ENCODE results near the gene RBMX.

- TF ChIP-seq, protein P1, sequence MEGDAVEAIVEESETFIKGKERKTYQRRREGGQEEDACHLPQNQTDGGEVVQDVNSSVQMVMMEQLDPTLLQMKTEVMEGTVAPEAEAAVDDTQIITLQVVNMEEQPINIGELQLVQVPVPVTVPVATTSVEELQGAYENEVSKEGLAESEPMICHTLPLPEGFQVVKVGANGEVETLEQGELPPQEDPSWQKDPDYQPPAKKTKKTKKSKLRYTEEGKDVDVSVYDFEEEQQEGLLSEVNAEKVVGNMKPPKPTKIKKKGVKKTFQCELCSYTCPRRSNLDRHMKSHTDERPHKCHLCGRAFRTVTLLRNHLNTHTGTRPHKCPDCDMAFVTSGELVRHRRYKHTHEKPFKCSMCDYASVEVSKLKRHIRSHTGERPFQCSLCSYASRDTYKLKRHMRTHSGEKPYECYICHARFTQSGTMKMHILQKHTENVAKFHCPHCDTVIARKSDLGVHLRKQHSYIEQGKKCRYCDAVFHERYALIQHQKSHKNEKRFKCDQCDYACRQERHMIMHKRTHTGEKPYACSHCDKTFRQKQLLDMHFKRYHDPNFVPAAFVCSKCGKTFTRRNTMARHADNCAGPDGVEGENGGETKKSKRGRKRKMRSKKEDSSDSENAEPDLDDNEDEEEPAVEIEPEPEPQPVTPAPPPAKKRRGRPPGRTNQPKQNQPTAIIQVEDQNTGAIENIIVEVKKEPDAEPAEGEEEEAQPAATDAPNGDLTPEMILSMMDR (conservative IDR thresholded peaks at IDR 0.05; ENCODE audit: low read depth, low read length), result no peak
- no peak for TF ChIP-seq POLR2A (IDR thresholded peaks at IDR 0.05; ENCODE audit: low read depth, low read length)
- no peak for TF ChIP-seq CHD1 (IDR thresholded peaks at IDR 0.05; ENCODE audit: low read depth, low read length)
- TF ChIP-seq CEBPB (IDR thresholded peaks at IDR 0.05; ENCODE audit: low read depth, low read length), result no peak
- no peak for TF ChIP-seq RFX5 (IDR thresholded peaks at IDR 0.05; ENCODE audit: low read depth, low read length)
Observed at GRCh38 chrX:136907621-136908020, 27.1 kb upstream of the RBMX start.
